ENCODE data around the gene AQR.

AQR gene

DNA sequence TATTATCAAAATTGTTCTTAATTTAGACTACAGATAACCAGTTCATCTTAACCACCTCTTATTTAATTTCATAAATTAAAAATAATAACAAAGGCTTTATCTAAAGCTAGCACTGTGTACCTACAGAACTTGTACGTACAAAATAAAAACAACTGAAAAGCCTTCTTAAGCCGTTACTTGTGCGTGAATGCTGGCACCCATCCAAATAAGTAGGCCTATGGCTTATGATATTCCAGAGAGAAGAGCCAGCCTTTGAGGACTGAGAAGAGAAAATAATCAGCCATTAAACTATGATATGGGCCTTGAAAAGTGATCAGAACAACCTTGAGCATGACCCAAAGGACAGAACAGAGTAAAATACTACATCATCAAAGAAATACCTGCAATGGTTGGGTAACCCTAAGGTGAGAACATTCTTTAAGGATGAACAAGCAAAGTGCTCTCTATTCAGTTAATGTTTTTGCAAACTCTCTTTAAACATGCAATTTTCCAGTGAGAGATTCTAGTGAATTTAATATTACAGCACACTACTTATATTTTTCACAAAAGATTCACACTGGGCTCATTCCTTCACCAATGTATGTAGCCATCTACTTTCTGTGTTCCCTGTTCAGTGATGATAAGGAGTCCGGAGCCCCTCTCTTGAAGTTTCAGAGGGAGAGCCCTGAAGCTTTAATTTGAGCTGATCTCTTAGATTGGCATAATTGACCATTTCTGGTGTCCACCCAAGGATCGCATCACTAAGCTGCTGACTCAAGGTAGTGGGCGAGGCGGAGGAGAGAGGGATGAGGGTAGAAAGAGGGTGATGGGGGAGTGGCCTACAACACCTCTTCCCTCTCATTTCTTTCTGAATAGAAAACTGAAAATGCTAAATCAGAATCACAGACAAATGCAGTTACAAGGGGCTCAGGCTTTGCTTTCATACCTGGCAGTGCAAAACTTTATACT is 166.5 kb downstream of the AQR start:
- no peak overlapping the region for H3K27ac ChIP-seq
- no peaks in the 10 kb centered on the region for H3K27me3 ChIP-seq
- no peak for DNase-seq
- H3K9me3 ChIP-seq = no peaks in the 10 kb centered on the region
- TF ChIP-seq, protein P1, sequence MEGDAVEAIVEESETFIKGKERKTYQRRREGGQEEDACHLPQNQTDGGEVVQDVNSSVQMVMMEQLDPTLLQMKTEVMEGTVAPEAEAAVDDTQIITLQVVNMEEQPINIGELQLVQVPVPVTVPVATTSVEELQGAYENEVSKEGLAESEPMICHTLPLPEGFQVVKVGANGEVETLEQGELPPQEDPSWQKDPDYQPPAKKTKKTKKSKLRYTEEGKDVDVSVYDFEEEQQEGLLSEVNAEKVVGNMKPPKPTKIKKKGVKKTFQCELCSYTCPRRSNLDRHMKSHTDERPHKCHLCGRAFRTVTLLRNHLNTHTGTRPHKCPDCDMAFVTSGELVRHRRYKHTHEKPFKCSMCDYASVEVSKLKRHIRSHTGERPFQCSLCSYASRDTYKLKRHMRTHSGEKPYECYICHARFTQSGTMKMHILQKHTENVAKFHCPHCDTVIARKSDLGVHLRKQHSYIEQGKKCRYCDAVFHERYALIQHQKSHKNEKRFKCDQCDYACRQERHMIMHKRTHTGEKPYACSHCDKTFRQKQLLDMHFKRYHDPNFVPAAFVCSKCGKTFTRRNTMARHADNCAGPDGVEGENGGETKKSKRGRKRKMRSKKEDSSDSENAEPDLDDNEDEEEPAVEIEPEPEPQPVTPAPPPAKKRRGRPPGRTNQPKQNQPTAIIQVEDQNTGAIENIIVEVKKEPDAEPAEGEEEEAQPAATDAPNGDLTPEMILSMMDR (IDR thresholded peaks at IDR 0.05) = no peak
- no peak overlapping the region for H3K4me3 ChIP-seq
- no peaks in the 10 kb centered on the region for H3K36me3 ChIP-seq
- intact Hi-C loops (cut with DNase I; ENCODE audit: low total_unique reads) = no loop called here
- peaks cover 0 to 30% (median 11%) of the 10 kb centered on the region in 4 donors for H3K4me1 ChIP-seq

DNA sequence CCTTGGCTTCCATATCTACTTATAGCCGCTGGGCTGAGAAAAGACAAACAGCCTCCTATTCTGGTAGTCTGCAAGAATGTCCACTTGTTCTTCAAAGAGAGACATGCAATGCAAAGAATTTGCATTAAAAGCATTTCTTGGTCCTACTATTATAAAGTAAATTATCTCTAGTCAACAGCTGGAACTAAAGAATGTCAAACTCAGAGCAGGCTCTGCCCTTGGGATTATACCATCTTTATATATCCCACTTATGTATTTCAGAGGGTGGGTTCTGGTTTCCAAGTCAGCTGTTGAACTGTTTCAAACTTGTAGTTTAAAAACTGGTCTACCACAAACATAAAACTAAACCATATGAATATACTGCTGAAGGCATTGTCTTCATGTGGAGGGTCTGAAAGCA is 167.2 kb downstream of the AQR start:
- Histone ChIP-seq H3K27me3 (no peaks in the 10 kb centered on the region), H3K36me3 (no peaks in the 10 kb centered on the region), H3K27ac (no peak overlapping the region), H3K9me3 (no peaks in the 10 kb centered on the region), H3K4me3 (no peak overlapping the region), H3K4me1 (peaks cover 0 to 30% (median 11%) of the 10 kb centered on the region in 4 donors)
- TF ChIP-seq, protein P1 (IDR thresholded peaks at IDR 0.05) = no peak
- no peak for DNase-seq
- intact Hi-C loops (cut with DNase I; ENCODE audit: low total_unique reads) = no loop called here

Data from tibial artery (tissue), 4 donors.